ENCODE results near the gene ABLIM2. TPM values are rescaled to one million over a fixed set of nuclear protein-coding genes. Genes with fewer than 3 reads are reported as not detected.

Gene ABLIM2
- polyA plus RNA-seq, 3 donors, result 0.21 TPM; not detected in 2

DNA sequence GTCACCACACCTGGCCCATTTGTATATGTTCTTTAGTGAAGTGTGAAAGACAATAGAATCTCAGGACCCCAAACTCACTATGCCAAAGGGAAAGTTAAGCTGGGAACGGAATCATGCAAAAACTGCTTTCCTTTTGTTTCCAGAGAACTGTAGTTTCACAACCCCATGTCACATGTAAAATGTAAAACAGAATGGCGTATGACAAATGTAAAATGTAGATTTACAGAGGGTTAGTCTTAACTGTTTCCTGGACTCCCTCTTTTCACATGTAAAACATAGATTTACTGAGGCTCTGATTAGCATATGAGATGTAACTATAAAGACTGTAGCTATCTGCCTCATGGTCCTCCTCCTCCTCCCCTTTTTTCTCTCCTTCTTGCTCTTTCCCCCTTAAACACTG, 66.3 kb downstream of the ABLIM2 start:
- H4K20me1 ChIP-seq (ENCODE audit: insufficient read depth, low read length), result no peaks in the 10 kb centered on the region
- H3K27ac Mint-ChIP-seq, result no peak overlapping the region
- no peaks in the 10 kb centered on the region for H3K4me1 ChIP-seq (ENCODE audit: control insufficient read depth in 1 of 2, insufficient read depth in 2 of 2, low read length in 2 of 2)
- no peaks in the 10 kb centered on the region for H3K36me3 ChIP-seq (replicated peaks in 1 of 2; ENCODE audit: control insufficient read depth in 1 of 2, insufficient read depth in 2 of 2, low read length in 2 of 2)
- no peak overlapping the region for H3K4me2 ChIP-seq (replicated peaks; ENCODE audit: extremely low read depth, low read length, poor library complexity, severe bottlenecking)
- no peaks in the 10 kb centered on the region for H3K36me3 Mint-ChIP-seq
- H3K27me3 ChIP-seq (ENCODE audit: control insufficient read depth in 2 of 2, insufficient read depth in 2 of 2, low read length in 2 of 2), result no peaks in the 10 kb centered on the region
- H3K4me3 Mint-ChIP-seq, result no peak overlapping the region
- H3K9ac ChIP-seq (ENCODE audit: insufficient read depth, low read length, poor library complexity, severe bottlenecking), result no peak overlapping the region
- no peak overlapping the region for H3K27ac ChIP-seq (ENCODE audit: low read depth in 1 of 2, low read length in 2 of 2)
- no peak for DNase-seq
- no peak overlapping the region for H3K4me3 ChIP-seq (replicated peaks in 1 of 3; ENCODE audit: low read depth in 2 of 3, low read length in 3 of 3)
- peaks cover 0 to 5% (median 4%) of the 10 kb centered on the region in 3 donors for H3K27me3 Mint-ChIP-seq (ENCODE audit: low read depth in 3 of 3)
- peaks cover 3% of the 10 kb centered on the region for H3K4me1 Mint-ChIP-seq
- TF ChIP-seq, protein P1, sequence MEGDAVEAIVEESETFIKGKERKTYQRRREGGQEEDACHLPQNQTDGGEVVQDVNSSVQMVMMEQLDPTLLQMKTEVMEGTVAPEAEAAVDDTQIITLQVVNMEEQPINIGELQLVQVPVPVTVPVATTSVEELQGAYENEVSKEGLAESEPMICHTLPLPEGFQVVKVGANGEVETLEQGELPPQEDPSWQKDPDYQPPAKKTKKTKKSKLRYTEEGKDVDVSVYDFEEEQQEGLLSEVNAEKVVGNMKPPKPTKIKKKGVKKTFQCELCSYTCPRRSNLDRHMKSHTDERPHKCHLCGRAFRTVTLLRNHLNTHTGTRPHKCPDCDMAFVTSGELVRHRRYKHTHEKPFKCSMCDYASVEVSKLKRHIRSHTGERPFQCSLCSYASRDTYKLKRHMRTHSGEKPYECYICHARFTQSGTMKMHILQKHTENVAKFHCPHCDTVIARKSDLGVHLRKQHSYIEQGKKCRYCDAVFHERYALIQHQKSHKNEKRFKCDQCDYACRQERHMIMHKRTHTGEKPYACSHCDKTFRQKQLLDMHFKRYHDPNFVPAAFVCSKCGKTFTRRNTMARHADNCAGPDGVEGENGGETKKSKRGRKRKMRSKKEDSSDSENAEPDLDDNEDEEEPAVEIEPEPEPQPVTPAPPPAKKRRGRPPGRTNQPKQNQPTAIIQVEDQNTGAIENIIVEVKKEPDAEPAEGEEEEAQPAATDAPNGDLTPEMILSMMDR (IDR thresholded peaks at IDR 0.05), result no peak
- no peak overlapping the region for H2AFZ ChIP-seq (ENCODE audit: insufficient read depth, low read depth, low read length, poor library complexity, severe bottlenecking)
- no peaks in the 10 kb centered on the region for H3K79me2 ChIP-seq (ENCODE audit: insufficient read depth, low read length)
- H3K9me3 Mint-ChIP-seq, result peaks cover 13 to 35% (median 28%) of the 10 kb centered on the region in 7 donors
- WGBS (ENCODE audit: insufficient coverage), result no CpG with 5 or more reads among the region's 2 CpGs
- intact Hi-C loops (cut with micrococcal nuclease), result no loop called here
- H3K9me3 ChIP-seq (replicated peaks in 1 of 2; ENCODE audit: control insufficient read depth in 1 of 2, insufficient read depth in 1 of 2, low read length in 2 of 2), result peaks cover 20 to 25% of the 10 kb centered on the region in 2 donors

DNA sequence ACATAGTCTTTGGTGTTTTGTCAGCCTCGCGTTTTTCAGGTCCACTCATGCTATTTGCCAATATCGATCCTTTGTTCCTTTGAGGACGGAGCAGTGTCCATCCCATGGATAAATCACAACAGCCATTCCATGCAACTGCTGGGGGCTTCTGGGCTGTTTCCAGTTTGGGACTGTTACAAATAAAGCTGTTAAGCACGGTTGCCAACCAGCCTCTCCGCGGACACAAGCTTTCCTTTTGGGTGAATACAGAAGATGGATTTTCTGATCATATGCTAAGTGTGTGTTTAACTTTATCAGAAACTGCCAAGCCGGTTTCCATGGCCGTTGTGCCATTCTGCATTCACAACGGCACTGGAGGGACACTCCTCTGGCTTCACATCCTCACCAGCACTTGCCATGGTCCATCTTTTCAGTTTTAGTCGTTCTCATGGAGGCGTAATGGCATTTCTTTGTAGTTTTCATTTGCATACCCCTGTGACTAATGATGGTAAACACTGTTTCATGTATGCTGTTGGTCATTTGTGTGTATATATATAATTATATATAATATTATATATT, 67.8 kb downstream of the ABLIM2 start:
- H3K4me3 ChIP-seq (replicated peaks in 1 of 3; ENCODE audit: low read depth in 2 of 3, low read length in 3 of 3), result no peak overlapping the region
- Mint-ChIP-seq H3K4me1 (no peaks in the 10 kb centered on the region), H3K4me3 (no peak overlapping the region), H3K9me3 (peaks cover 13 to 30% (median 25%) of the 10 kb centered on the region in 7 donors), H3K36me3 (no peaks in the 10 kb centered on the region), H3K27me3 (ENCODE audit: low read depth in 3 of 3) (peaks cover 3 to 5% (median 4%) of the 10 kb centered on the region in 3 donors), H3K27ac (no peak overlapping the region)
- no peak for DNase-seq
- TF ChIP-seq, protein P1 (IDR thresholded peaks at IDR 0.05), result no peak
- 73% methylated on average over 4 of the region's 12 CpGs for WGBS (ENCODE audit: insufficient coverage)
- no peak overlapping the region for H3K27ac ChIP-seq (ENCODE audit: low read depth in 1 of 2, low read length in 2 of 2)
- H3K9me3 ChIP-seq (replicated peaks in 1 of 2; ENCODE audit: control insufficient read depth in 1 of 2, insufficient read depth in 1 of 2, low read length in 2 of 2), result peaks cover 20 to 21% of the 10 kb centered on the region in 2 donors
- no peak overlapping the region for H2AFZ ChIP-seq (ENCODE audit: insufficient read depth, low read depth, low read length, poor library complexity, severe bottlenecking)
- no peaks in the 10 kb centered on the region for H4K20me1 ChIP-seq (ENCODE audit: insufficient read depth, low read length)
- no peak overlapping the region for H3K9ac ChIP-seq (ENCODE audit: insufficient read depth, low read length, poor library complexity, severe bottlenecking)
- H3K27me3 ChIP-seq (ENCODE audit: control insufficient read depth in 2 of 2, insufficient read depth in 2 of 2, low read length in 2 of 2), result no peaks in the 10 kb centered on the region
- H3K79me2 ChIP-seq (ENCODE audit: insufficient read depth, low read length), result no peaks in the 10 kb centered on the region
- H3K36me3 ChIP-seq (replicated peaks in 1 of 2; ENCODE audit: control insufficient read depth in 1 of 2, insufficient read depth in 2 of 2, low read length in 2 of 2), result no peaks in the 10 kb centered on the region
- no peak overlapping the region for H3K4me2 ChIP-seq (replicated peaks; ENCODE audit: extremely low read depth, low read length, poor library complexity, severe bottlenecking)
- H3K4me1 ChIP-seq (ENCODE audit: control insufficient read depth in 1 of 2, insufficient read depth in 2 of 2, low read length in 2 of 2), result no peaks in the 10 kb centered on the region
- intact Hi-C loops (cut with micrococcal nuclease), result no loop called here
